Fibroblast of lung (primary cell): ENCODE data around the gene IQCB1.

Experiments used
- CTCF ChIP-seq, 2 donors: IDR thresholded peaks in 1 of 2; conservative IDR thresholded peaks in 1 of 2; 1 replicate in 1 of 2; 2 replicates in 1 of 2; pipeline ENCODE4 v1.5.1; 2011 to 2012; ENCODE audit warnings: low read length in 2 of 2, control low read depth in 1 of 2, inconsistent platforms in 1 of 2, low read depth in 1 of 2, mild to moderate bottlenecking in 1 of 2
- EZH2 ChIP-seq: IDR thresholded peaks from 2 replicates; pipeline ENCODE4 v1.5.1; 2012; ENCODE audit warnings: low read length, control low read depth, mild to moderate bottlenecking; ENCODE audit errors: missing control alignments

GRCh38 chr3:121768452-121768851 is 66.4 kb downstream of the IQCB1 start:
- TF ChIP-seq CTCF (conservative IDR thresholded peaks at IDR 0.05 in 1 of 2, IDR thresholded peaks at IDR 0.05 in 1 of 2; ENCODE audit: low read depth in 1 of 2, low read length in 2 of 2) (no peak), EZH2 (no peak)
